ENCODE data around the gene RAB20.

DNA sequence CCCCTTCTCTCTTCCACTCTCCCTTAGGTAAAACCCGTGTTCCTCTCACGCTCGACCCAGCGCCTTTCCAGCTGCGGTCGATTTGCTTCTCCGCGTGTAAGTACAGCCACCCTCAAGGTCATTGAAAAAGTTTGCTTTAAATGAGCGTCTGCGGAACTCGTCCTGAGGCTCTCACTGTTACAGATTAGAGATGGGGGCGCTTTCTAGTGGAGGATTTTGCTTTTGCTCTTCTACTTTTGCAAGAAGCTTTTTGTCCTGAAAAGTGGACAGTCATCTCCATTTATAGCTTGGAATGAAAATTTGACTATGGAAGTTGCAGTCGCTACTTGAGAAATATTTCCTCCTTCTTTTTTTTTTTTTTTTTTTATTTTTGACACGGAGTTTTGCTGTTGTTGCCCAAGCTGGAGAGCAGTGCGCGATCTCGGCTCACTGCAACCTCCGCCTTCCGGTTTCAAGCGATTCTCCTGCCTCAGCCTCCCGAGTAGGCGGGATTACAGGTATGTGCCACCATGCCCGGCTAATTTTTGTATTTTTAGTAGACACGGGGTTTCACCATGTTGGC lies 595 bp upstream of the RAB20 start:
- TF ChIP-seq, protein P1, sequence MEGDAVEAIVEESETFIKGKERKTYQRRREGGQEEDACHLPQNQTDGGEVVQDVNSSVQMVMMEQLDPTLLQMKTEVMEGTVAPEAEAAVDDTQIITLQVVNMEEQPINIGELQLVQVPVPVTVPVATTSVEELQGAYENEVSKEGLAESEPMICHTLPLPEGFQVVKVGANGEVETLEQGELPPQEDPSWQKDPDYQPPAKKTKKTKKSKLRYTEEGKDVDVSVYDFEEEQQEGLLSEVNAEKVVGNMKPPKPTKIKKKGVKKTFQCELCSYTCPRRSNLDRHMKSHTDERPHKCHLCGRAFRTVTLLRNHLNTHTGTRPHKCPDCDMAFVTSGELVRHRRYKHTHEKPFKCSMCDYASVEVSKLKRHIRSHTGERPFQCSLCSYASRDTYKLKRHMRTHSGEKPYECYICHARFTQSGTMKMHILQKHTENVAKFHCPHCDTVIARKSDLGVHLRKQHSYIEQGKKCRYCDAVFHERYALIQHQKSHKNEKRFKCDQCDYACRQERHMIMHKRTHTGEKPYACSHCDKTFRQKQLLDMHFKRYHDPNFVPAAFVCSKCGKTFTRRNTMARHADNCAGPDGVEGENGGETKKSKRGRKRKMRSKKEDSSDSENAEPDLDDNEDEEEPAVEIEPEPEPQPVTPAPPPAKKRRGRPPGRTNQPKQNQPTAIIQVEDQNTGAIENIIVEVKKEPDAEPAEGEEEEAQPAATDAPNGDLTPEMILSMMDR (IDR thresholded peaks at IDR 0.05; ENCODE audit: low read depth, low read length, missing input control) = no peak
- TF ChIP-seq GABPA (IDR thresholded peaks at IDR 0.05 in 1 of 2, conservative IDR thresholded peaks at IDR 0.05 in 1 of 2) (no peak), NR2F2 (IDR thresholded peaks at IDR 0.05) (no peak), JUND (IDR thresholded peaks at IDR 0.05) (no peak), TAF1 (conservative IDR thresholded peaks at IDR 0.05) (no peak)
- TF ChIP-seq, protein P2, sequence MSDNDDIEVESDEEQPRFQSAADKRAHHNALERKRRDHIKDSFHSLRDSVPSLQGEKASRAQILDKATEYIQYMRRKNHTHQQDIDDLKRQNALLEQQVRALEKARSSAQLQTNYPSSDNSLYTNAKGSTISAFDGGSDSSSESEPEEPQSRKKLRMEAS (IDR thresholded peaks at IDR 0.05) = no peak

Measured in liver (tissue), 3 donors.